ENCODE results near the gene HID1. TPM values are rescaled to one million over a fixed set of nuclear protein-coding genes. Genes with fewer than 3 reads are reported as not detected.

Gene HID1
- total RNA-seq (2022; extraction: Qiagen RNA extraction; ENCODE audit: low read depth), result 13.8 to 19.2 TPM (median 17.5 TPM) in 5 replicates

DNA sequence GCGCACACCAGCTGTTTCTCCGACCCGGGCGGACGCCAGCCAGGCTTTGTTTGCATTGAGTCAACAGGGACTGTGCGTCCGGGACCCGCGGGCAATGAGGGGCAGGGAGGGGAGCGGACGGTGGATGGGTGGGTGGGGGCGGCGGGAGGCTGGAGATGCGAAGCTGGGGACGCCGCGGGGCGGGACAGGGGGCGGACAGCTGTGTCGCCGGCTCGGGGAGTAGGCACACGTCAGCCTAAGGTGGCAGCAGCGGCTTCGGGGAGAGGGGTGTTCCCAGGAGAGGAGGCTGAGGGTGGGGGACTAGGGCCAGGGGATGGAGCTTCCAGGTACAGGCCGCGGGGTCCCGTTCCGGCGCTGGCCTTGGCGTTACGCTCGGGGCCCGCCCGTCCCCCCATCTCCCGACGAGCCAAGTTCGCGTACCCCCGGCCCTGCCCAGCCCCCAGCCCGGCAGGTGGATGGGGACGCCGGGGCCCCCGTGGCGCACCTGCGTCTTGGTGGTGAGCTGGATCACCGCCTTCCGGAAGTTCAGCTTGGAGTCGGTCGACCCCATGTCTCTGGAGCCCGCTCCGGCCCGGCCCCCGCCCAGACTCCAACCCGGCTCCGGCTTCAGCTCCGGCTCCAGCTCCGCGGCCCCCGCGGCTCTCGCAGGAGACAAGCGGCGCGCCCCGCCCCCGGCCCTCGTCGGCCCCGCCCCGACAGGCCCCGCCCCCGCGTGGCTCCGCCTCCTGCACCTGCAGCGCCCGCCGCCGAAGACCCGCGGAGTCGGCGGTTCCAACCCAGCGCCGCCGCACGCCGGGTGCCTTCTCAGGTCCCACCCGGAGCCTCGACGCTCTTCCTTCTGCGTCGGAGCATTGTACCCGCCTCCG is at the start of gene HID1:
HID1 (minus strand) TSS at position 653 of the 866 bp plus-strand sequence; CDS start at position 550, 103 bp downstream.

DNA sequence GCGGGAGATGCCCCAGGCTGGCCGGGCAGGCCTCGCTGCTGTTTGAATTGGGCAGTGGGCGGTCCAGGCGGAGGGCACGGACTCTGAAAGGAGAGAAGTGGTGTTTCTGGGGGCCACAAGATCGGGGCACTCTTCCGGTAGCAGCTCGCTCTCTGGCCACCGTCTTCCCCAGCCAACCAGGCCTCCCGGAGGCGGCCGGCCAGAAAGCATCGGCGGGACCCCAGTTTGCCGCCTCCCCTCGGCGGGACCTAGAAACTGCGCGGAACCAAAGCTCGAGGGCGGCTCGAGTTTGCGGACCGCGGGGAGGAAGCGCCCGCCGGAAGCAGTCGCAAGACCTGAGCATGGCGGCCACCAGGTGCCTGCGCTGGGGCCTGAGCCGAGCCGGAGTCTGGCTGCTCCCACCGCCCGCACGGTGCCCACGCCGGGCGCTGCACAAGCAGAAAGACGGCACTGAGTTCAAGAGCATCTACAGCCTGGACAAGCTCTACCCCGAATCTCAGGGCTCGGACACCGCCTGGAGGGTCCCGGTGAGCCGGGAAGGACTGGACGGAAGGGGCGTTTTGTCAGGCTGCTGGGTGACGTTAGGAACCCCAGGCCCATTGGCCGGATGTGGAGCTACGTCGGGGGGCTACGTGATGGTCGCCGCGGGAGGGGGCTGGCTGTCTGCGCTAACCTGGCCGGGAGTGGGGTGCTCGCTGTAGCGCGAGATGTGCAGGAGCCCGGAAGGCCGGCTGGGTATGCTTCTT is 40.0 kb upstream of the HID1 start, which contains the start of gene MRPL58:
MRPL58 (plus strand) TSS at position 325 of the 746 bp plus-strand sequence; CDS start at position 342, 17 bp downstream.

DNA sequence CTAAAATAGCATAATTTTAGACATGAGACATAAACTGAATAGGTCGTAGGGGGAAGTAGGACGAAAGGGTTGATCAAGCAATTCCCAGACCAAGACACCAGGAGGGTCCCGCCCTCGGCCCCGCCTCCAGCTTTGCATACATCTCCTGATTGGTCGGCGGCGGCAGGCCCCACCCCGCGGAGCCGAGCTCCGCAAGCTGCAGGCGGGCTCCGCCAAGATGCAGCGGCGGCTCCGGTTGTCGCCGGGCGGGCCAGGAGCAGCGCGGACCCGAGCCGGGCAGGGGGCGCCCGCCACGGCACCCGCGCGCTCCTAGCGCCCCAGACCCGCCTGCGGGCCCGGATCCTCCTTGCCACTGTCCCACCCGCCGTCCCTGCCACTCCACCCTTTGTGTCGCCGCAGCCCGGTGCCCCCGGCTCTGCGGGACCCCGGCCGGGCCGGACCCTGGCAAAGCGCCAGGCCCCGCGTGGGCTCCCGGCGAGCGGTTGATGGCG is 14.9 kb upstream of the HID1 start, which contains the start of gene CDR2L:
CDR2L (plus strand) TSS at position 215 of the 491 bp plus-strand sequence. CDS start 412 bp downstream, outside the sequence.

DNA sequence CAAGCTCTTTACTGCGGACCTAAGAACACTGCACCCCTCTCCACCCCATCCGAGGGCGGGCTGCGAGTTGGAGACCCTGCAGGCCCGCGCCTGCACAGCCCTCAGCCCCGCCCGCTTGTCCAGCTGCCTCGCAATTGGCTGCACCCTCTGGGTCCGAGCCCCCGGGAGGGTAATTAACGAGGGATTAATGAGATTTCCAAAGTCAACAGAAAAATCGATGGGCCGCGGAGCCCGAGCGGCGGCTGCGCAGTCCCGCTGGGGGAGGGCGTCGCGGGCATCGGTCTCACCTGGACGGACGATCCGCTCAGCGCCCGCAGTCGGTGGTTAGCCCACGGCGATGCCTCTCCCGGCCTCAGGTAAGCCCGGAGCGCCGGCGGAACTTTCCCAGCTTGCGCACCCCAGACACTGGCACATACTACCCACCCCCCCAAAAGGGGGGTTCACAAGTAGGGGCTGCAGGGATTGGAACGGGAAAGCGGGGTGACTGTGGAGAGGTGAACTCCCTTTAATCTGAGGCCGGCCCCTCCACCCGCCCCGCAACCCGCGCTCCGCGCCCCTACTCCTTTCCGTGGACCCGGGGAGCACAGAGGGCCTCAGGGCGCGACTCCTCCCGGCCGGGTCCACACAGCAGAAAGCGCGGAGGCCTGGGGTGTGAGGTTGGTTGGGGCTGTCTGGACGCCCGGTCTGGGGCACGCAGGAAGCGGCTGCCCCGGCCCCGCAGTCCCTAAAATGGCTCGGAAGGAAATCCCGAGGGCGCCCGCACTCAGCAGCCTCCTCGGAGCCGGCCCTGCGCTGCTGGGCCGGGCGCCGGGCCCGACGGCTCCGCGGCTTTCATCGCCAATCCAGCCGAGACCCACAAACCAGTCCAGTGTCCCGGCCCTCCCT is 36.7 kb downstream of the HID1 start, which contains the start of gene OTOP3:
OTOP3 (plus strand) TSS at position 314 of the 885 bp plus-strand sequence; CDS start at position 338, 24 bp downstream.

DNA sequence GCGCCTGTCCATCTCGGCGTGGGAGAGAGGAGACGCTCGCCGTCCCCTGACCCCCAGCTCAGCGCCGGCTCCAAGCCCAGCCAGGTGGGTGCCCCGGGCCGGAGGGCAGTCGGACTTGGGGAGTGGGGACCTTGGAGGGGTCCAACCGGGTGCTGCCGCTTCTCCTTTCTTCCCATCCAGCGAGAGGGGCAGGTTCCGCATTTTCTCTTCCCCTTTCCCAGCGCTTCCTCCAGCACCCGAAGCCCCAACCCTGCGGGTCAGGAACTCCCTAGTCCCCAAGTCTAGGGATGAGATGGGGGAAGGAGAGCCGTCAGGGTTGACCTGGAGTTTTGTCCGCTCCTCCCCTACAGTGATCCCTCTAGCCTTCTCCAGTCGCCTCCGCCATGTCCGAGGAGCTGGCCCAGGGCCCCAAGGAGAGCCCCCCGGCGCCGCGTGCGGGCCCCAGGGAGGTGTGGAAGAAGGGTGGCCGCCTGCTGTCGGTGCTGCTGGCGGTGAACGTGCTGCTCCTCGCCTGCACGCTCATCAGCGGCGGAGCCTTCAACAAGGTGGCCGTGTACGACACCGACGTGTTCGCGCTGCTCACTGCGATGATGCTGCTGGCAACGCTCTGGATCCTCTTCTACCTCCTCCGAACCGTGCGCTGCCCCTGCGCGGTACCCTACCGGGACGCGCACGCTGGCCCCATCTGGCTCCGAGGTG is 48.2 kb downstream of the HID1 start, which contains the start of gene OTOP2:
OTOP2 (plus strand) TSS at position 24 of the 699 bp plus-strand sequence; CDS start at position 384, 360 bp downstream.

DNA sequence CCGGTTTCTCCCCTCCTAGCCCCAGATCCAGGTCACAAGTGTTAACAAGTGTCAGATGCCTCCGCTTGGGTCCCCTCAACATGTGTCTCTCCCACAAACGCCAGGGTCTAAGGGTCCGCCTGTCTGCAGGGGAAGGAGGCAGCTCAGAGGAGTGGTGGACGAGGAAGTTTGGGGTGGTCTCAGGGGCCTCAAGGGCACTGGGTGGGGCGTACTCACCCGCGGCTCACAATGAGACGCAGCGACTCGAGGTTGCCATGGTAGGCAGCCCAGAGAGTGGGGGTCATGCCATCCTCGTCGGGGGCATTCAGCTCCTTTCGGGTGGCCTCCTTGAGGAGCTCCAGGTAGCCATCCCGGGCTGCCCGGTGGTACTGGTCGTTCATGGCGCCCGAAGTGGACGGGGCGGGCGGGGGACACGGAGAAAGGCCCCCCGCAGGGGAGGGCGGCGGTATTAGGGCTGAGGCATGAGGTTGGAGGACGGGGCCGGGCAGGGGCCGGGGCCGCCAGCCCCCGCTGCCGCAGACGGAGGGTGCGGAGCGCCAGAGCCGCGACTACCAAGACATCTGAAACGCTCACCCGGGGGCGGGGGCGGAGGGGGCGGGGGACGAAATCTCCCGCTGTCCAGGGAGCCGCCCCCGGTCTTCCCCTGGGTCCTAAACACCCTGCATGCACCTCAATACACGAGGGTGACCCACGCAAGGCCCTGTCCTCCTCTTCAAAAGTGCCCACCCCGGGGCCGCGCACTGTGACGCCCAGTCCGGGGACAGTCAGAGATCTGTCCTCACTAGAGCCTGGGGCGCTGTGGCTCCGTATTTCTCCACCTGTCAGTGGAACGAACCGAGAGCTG is 49.6 kb downstream of the HID1 start, which contains the start of gene USH1G:
USH1G (minus strand) TSS at position 562 of the 844 bp plus-strand sequence; CDS start at position 380, 182 bp downstream.

Other genes with a start within 250 kb of the HID1 start
- 1.1 to 1.4 TPM (median 1.3 TPM) in 5 replicates for gene RAB37, start 235.5 kb downstream of the HID1 start, total RNA-seq (2022; extraction: Qiagen RNA extraction; ENCODE audit: low read depth)
- 34.8 to 45.4 TPM (median 44.6 TPM) in 5 replicates for gene NHERF1, start 224.1 kb downstream of the HID1 start, total RNA-seq (2022; extraction: Qiagen RNA extraction; ENCODE audit: low read depth)
- 46.7 to 62.2 TPM (median 56.4 TPM) in 5 replicates for gene NAT9, start 196.4 kb downstream of the HID1 start, total RNA-seq (2022; extraction: Qiagen RNA extraction; ENCODE audit: low read depth)
- 0.14 to 0.37 TPM (median 0.22 TPM) in 5 replicates for gene GRIN2C, start 112.9 kb downstream of the HID1 start, total RNA-seq (2022; extraction: Qiagen RNA extraction; ENCODE audit: low read depth)
- 48.1 to 67.0 TPM (median 61.8 TPM) in 5 replicates for gene FDXR, start 99.8 kb downstream of the HID1 start, total RNA-seq (2022; extraction: Qiagen RNA extraction; ENCODE audit: low read depth)
- gene FADS6, start 79.1 kb downstream of the HID1 start, total RNA-seq (2022; extraction: Qiagen RNA extraction; ENCODE audit: low read depth), result 0.09 TPM in 1 of 5 replicates, not detected in the others
- 0.07 to 0.12 TPM (median 0.11 TPM) in 5 replicates for gene USH1G, start 49.5 kb downstream of the HID1 start, total RNA-seq (2022; extraction: Qiagen RNA extraction; ENCODE audit: low read depth)
- gene OTOP2, start 48.5 kb downstream of the HID1 start, total RNA-seq (2022; extraction: Qiagen RNA extraction; ENCODE audit: low read depth), result 0.13 TPM in 1 of 5 replicates, not detected in the others
- not detected in 5 replicates for gene OTOP3, start 36.9 kb downstream of the HID1 start, total RNA-seq (2022; extraction: Qiagen RNA extraction; ENCODE audit: low read depth)
- 56.3 to 70.7 TPM (median 68.6 TPM) in 5 replicates for gene CDR2L, start 14.9 kb upstream of the HID1 start, total RNA-seq (2022; extraction: Qiagen RNA extraction; ENCODE audit: low read depth)
- 72.9 to 81.4 TPM (median 79.5 TPM) in 5 replicates for gene MRPL58, start 39.9 kb upstream of the HID1 start, total RNA-seq (2022; extraction: Qiagen RNA extraction; ENCODE audit: low read depth)
- 492 to 570 TPM (median 501 TPM) in 5 replicates for gene ATP5PD, start 74.2 kb upstream of the HID1 start, total RNA-seq (2022; extraction: Qiagen RNA extraction; ENCODE audit: low read depth)
- 27.5 to 32.0 TPM (median 31.1 TPM) in 5 replicates for gene KCTD2, start 74.5 kb upstream of the HID1 start, total RNA-seq (2022; extraction: Qiagen RNA extraction; ENCODE audit: low read depth)
- gene SLC16A5, start 115.2 kb upstream of the HID1 start, total RNA-seq (2022; extraction: Qiagen RNA extraction; ENCODE audit: low read depth), result 26.1 to 36.0 TPM (median 31.7 TPM) in 5 replicates
- gene ARMC7, start 137.2 kb upstream of the HID1 start, total RNA-seq (2022; extraction: Qiagen RNA extraction; ENCODE audit: low read depth), result 17.1 to 20.9 TPM (median 18.8 TPM) in 5 replicates
- 89.6 to 134 TPM (median 128 TPM) in 5 replicates for gene NT5C, start 159.0 kb upstream of the HID1 start, total RNA-seq (2022; extraction: Qiagen RNA extraction; ENCODE audit: low read depth)
- gene JPT1, start 181.8 kb upstream of the HID1 start, total RNA-seq (2022; extraction: Qiagen RNA extraction; ENCODE audit: low read depth), result 739 to 848 TPM (median 789 TPM) in 5 replicates
- gene SUMO2, start 210.2 kb upstream of the HID1 start, total RNA-seq (2022; extraction: Qiagen RNA extraction; ENCODE audit: low read depth), result 289 to 400 TPM (median 383 TPM) in 5 replicates
- gene NUP85, start 232.9 kb upstream of the HID1 start, total RNA-seq (2022; extraction: Qiagen RNA extraction; ENCODE audit: low read depth), result 92.5 to 107 TPM (median 99.5 TPM) in 5 replicates